Amniotic epithelial cell (primary cell): ENCODE data around the gene PRKG1.
"Not testable (repeated sequence)": the region's sequence is repeated elsewhere in the genome, so short reads cannot be mapped to it uniquely, and the experiment has no call there.

Source experiments
- DNase-seq: peaks from one replicate; pipeline ENCODE4 v3.0.0-alpha.2; 2010; ENCODE audit warnings: low read depth

Gene PRKG1

GRCh38 chr10:51700228-51700817, 626.0 kb downstream of the PRKG1 start:
- peak; percentile 20 for DNase-seq

DNA sequence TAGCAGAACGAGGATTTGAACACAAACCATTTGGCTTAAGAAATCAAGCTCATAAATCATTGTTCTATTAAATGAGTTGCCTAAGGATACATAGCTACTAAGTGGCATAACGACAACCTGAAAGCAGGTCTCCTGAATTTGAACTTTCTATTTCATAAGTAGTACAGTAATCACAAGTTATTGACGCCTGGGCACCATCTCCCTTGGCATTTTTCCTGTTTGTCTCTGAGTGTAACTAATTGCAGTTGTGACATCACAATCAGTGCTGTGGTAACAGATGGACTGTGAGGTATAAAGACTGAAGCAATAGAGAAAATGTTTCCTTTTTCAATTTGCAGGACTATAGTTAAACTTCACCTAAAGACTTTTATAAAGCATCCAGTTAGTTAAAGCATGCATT, 631.5 kb downstream of the PRKG1 start:
- no peak for DNase-seq

- DNase-seq = peak; percentile 64
These were observed 631.9 kb downstream of the PRKG1 start for GRCh38 chr10:51706225-51706624.

GRCh38 chr10:51707392-51707791, 633.1 kb downstream of the PRKG1 start:
- no peak for DNase-seq

DNA sequence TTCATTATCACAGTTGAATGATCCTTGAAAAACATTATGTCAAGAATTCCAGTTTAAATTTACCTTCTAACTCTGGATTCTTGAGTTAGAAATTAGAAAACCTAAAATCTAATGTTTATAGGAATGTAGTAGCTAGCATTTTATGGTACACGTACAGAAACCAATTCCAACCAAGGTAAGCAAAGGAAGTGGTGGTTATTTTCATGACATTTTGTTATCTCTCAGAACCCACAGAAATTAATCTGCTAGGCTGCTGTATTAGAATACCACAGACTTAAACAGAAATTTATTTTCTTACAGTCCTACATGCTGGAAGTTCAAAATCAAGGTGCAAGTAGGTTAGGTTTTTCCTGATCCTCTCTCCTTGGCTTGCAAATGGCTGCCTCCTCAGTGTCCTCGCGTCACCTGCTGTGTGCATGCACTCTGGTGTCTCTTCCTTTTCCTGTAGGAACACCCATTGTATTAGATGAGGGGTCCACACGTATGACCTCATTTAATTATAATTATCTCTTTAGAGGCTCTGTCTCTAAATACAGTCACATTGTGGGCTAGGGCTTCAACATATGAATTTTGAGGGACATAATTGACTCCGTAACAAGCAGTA, 633.6 kb downstream of the PRKG1 start:
- DNase-seq = no peak

DNA sequence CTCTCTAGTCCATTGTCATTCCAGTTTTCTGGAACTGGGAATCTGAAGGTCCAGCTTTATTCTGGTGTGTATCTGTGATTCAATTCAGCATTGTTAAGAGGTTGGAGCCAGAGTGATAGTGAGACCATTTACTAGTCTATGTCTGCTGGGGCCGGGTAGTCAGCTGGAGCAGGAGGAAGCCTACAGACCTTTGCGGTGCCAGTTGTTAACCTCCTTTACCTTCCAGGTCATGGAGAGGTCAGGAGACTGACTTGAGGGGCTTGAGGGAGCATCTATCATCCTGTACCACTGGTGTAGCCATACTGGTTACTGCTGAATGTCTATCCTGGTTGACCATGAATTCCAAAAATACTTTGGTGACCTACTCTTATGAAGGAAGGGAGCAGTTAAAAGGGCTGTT, 634.3 kb downstream of the PRKG1 start:
- DNase-seq = no peak

DNA sequence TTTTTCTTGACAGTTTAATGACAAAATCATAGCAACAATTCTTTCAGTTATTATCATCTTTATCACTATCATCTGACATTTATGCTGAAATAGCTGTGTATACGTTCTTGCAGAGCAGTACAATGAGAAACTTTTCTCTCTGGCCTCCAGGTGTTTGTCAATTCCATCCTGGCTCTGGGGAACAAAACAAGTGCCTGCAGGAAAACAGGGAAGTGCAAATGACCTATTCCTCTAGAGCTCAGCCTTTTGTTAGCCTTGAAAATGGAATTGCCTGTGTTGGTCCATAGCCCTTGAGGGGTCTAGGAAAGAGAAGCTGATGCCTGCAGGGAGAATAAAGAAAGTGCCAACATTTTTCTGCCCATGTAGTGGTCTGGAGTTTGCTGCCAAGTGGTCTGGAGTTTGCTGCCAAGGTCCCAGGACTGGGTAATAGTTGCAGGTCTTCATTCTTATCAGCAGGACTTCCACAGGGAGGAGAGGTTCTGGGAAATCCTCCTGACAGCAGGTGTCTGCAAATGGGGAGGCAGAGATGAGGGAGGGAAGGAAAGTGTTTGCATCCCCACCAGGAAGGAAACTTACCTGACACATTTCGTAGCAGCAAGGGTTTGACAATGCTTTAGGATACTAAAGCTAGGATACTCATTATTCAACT, 635.2 kb downstream of the PRKG1 start:
- no peak for DNase-seq

DNA sequence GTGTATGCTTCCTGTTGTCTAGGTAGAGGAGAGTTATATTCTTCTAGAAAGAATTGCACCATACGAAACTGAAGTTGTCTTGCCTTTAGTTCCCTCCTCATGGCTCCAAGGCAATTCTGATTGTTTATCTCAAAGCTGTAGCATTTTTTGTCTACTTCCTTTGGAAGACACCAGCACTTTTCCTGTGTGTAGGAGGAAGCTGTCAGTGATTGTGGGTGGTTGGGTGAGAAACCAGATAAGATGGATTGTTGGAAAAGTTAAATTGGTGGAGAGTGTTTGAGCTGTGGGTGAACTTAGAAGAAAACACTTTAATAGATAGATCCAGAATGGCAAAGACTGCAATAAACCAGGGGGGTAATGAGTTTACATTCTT, 637.2 kb downstream of the PRKG1 start:
- no peak for DNase-seq

GRCh38 chr10:51716981-51717380, 642.7 kb downstream of the PRKG1 start:
- DNase-seq = no peak

- peak; percentile 74 for DNase-seq
These were observed 644.6 kb downstream of the PRKG1 start for GRCh38 chr10:51718804-51719291.

DNA sequence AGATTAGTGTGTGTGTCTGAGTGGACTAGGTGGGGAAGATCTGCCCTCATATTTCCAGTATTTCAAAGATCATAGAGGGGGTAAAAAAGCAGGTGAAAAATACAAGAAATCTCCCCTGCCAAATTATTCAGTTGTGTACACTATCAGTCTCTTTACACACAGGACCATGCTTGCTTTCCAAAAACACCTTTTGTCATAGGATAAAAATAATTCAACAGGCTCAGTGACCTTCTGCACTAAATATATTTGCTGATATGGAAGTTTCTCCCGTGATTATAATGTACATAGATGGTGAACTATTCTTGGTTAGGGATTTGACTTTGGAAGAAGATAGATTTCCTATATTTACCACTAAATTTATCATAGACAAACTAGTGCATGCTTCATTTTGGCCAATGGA, 649.8 kb downstream of the PRKG1 start:
- DNase-seq = no peak

DNA sequence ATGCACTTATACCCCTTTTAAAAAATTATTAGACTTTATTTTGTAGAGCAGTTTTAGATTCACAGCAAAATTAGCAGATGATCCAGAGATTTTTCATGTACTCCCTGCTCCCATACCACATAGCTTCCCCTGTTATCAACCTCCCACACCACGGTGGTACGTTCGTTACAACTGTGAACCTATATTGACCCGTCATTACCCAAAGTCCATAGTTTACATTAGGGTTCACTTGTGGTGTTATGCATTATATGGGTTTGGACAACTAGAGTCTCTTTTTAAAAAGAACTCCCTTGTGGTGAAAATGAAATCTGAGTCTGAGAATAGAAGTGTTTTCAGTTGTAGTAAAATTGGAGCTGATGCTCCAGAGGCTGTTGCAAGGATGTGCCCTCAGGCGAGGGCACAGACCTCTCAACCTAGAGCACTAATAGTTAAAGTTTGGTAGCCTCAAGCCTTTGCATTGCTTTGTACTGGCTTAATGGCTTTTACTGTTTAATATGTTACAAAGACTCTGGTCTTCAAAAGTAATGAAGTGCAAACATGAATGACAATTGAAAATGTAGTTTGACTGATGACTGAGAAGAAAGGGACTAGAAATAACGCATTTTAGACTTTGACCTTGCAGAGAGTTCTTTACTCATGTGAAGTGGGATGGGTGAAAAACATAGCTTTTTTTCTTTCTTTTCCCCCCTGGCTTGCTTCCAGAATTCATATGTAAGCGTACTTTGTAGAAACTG, 655.7 kb downstream of the PRKG1 start:
- DNase-seq = no peak

GRCh38 chr10:51733057-51733456, 658.8 kb downstream of the PRKG1 start:
- peak; percentile 9 for DNase-seq

DNA sequence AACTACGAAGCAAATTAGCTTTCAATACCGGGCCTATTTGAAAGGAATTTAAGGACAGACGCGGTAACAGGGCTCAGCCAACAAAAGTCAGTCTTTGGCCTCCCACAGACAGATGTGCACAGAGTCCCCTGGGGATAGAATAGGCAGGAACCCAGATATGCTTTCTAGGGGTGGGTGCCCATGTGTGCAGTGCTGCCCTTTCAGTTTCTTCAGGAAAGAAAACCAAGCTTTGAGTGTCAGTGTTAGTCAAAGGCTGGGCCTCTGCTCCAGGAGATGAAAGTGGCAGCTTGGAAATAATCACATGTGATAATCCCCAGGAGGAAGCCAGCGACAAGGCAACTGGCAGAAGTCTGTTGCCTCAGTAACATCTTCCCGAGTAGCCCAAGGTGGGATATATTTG, 668.9 kb downstream of the PRKG1 start:
- DNase-seq = no peak

DNA sequence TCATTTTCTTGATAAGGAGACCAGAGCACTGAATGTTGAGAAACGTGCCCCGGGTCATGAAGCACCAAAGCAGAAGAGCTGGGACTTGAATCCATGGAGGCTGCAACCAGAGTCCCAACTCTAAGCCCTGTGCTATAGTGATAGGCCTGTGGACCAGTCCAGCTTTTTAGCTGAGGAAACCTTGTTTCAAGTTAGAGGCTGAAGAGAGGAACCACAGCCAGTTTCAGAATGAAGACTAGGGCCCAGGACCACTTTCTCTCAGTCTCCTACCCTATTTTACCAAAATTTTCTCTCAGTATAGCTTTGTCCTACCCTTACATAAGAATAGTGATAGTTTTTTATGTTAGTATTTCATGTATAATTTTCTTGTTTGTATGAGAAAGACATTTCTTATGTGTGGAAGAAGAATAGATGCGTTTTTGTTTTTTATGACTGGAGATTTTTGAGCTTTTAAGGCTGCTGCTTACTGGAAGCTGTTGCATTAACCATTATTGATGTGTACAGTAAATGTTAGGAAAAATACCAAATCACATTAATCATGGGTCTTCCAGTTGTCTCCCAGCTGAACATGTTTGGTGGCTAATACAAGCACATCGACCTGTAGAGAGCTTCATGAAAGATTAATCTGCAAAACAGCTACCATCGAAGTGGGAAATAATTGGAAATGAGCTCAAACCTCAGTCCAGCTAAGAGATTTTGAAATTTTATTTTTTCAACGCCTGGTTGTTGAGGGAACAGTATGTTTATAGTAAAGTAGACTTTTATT, 670.1 kb downstream of the PRKG1 start:
- no peak for DNase-seq

GRCh38 chr10:51745397-51745796, 671.1 kb downstream of the PRKG1 start:
- DNase-seq = no peak

GRCh38 chr10:51747216-51747615, 672.9 kb downstream of the PRKG1 start:
- no peak for DNase-seq

DNA sequence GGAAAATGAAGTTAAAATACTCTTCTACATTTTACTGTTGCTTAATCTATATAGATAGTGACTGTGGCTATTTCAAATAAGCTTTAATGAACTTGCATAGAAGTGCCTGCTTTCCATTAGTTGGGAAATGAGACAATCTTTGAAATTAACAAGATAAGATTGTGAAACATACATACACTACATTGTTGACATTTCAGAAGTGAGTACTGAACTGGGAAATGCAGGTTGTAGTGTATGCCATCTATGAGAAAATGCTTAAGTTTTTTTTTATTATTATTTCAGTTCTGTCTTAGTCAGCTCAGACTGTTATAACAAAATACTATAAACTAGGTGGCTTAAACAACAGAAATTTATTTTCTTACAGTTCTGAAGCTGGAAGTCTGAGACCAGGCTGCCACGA, 674.7 kb downstream of the PRKG1 start:
- DNase-seq = peak; percentile 39

- DNase-seq = no peak
These were observed 684.1 kb downstream of the PRKG1 start for GRCh38 chr10:51758366-51758765.

- not testable (repeated sequence) for DNase-seq
These were observed 684.6 kb downstream of the PRKG1 start for GRCh38 chr10:51758838-51759237.

- no peak for DNase-seq
These were observed 685.7 kb downstream of the PRKG1 start for GRCh38 chr10:51759896-51760534.
